K562 (cell line): ENCODE results near the gene LRRTM4. TPM values are rescaled to one million over a fixed set of nuclear protein-coding genes. Genes with fewer than 3 reads are reported as not detected.

Experiments used
- ATAC-seq: fragments of 200-7000 bp; cut with Tn5 transposase; 3 replicates; pipeline ENCODE4 v1.9.1; 2020; ENCODE audit warnings: moderate library complexity
- BruUV-seq: library from RNA; stranded (reverse); fragments of 400-500 nt; replicated peaks from 2 replicates; lab custom pipeline; 2021; lab: Mats Ljungman, UMichigan
- CTCF ChIA-PET: fragments of 300-600 bp; formaldehyde crosslinking; extraction: SDS; loops from one replicate; lab custom pipeline; 2021; ENCODE audit warnings: low intra/inter-chr PET ratio; lab: Yijun Ruan, JAX
- POLR2A ChIA-PET: fragments of 300-600, 350-650 bp; sonication (Branson Sonifier 250); formaldehyde crosslinking; extraction: SDS; loops from one replicate; lab custom pipeline; 2021; ENCODE audit warnings: antibody characterized with exemption, inconsistent platforms; lab: Yijun Ruan, JAX
- DNase-seq, 4 experiments: peaks; one replicate each; pipeline versions ENCODE4 v3.0.0 to v3.0.0-alpha.2; 2011 to 2018; ENCODE audit warnings: low spot score in 3 of 4, mixed read lengths in 3 of 4; ENCODE audit errors: extremely low read depth in 1 of 4
- FAIRE-seq: peaks from 2 replicates; lab custom pipeline; 2011; peaks lifted over from hg19 to GRCh38; lab: Jason Lieb, UNC
- H2AFZ ChIP-seq: 2 replicates; pipeline ENCODE4 v1.6.0; 2011; ENCODE audit warnings: low read depth, low read length, control low read depth, inconsistent platforms
- H3K27ac ChIP-seq: fragments of 200-600 bp; 3 replicates; pipeline ENCODE4 v1.8.0; 2011; ENCODE audit warnings: low read depth, mild to moderate bottlenecking, control low read depth, inconsistent platforms, low read length, moderate library complexity, mixed read lengths; ENCODE audit errors: extremely low read depth
- H3K27me3 ChIP-seq, 2 experiments: fragments of 300-600 bp in 1 of 2; 2 replicates in 1 of 2; 3 replicates in 1 of 2; pipeline versions ENCODE4 v1.6.0 to v1.8.0; 2011; ENCODE audit warnings: inconsistent platforms in 2 of 2, low read length in 2 of 2, mild to moderate bottlenecking in 1 of 2, mixed read lengths in 1 of 2, moderate library complexity in 1 of 2; ENCODE audit not compliant: control insufficient read depth in 2 of 2, insufficient read depth in 2 of 2
- H3K36me3 ChIP-seq: fragments of 300-600 bp; 3 replicates; pipeline ENCODE4 v1.8.0; 2011; ENCODE audit warnings: mild to moderate bottlenecking, low read length, inconsistent platforms; ENCODE audit not compliant: control insufficient read depth, insufficient read depth
- H3K4me1 ChIP-seq, 2 experiments: fragments of 200-600 bp in 1 of 2; replicated peaks in 1 of 2; 2 replicates in 1 of 2; 3 replicates in 1 of 2; pipeline versions ENCODE4 v1.5.1 to v1.8.0; 2011; ENCODE audit warnings: inconsistent platforms in 2 of 2, low read length in 2 of 2, mild to moderate bottlenecking in 1 of 2, mixed read lengths in 1 of 2, moderate library complexity in 1 of 2; ENCODE audit not compliant: control insufficient read depth in 2 of 2, insufficient read depth in 2 of 2
- H3K4me2 ChIP-seq: 2 replicates; pipeline ENCODE4 v1.6.1; 2011; ENCODE audit warnings: low read length, control low read depth, inconsistent platforms, mixed read lengths; ENCODE audit not compliant: insufficient read depth
- H3K4me3 ChIP-seq: fragments of 200-600 bp; sonication (generic), shearing (Covaris generic); 2 replicates; pipeline ENCODE4 v1.5.1; 2016; ENCODE audit warnings: control low read depth, inconsistent platforms
- H3K79me2 ChIP-seq: fragments of 200-600 bp; 3 replicates; pipeline ENCODE4 v1.8.0; 2011; ENCODE audit warnings: low read length, inconsistent platforms; ENCODE audit not compliant: control insufficient read depth, insufficient read depth
- H3K9ac ChIP-seq, 2 experiments: 2 replicates each; pipeline versions ENCODE4 v1.6.0 to v1.6.1; 2011; ENCODE audit warnings: low read depth in 2 of 2, low read length in 2 of 2, control low read depth in 1 of 2, inconsistent platforms in 1 of 2, mild to moderate bottlenecking in 1 of 2, mixed read lengths in 1 of 2; ENCODE audit not compliant: insufficient read depth in 1 of 2
- H3K9me1 ChIP-seq: one replicate; pipeline ENCODE4 v1.6.0; 2011; ENCODE audit warnings: inconsistent platforms, mild to moderate bottlenecking, low read length, moderate library complexity; ENCODE audit not compliant: control insufficient read depth, insufficient read depth
- H3K9me3 ChIP-seq: replicated peaks from 2 replicates; pipeline ENCODE4 v1.5.1; 2011; ENCODE audit warnings: low read depth, low read length, inconsistent platforms; ENCODE audit not compliant: control insufficient read depth, insufficient read depth
- H4K20me1 ChIP-seq: replicated peaks from 2 replicates; pipeline ENCODE4 v1.6.1; 2011; ENCODE audit warnings: low read length, inconsistent platforms, mixed read lengths; ENCODE audit not compliant: control insufficient read depth, insufficient read depth
- NCOA6 ChIP-seq: fragments of 450-650 bp; IDR thresholded peaks from 2 replicates; pipeline ENCODE4 v1.6.1; 2017; ENCODE audit warnings: mild to moderate bottlenecking
- NCOR1 ChIP-seq: fragments of 450-650 bp; IDR thresholded peaks from 2 replicates; pipeline ENCODE4 v1.6.1; 2016; ENCODE audit warnings: mild to moderate bottlenecking, moderate library complexity
- ZNF280B ChIP-seq: fragments of 250-450 bp; sonication (Bioruptor Pico); IDR thresholded peaks from 2 replicates; pipeline ENCODE4 v1.5.1; 2021; ENCODE audit warnings: mild to moderate bottlenecking
- ZNF324 ChIP-seq: fragments of 250-450 bp; sonication (Bioruptor Pico); IDR thresholded peaks from 2 replicates; pipeline ENCODE4 v1.4.0; 2020; ENCODE audit warnings: mild to moderate bottlenecking
- ZNF384 ChIP-seq: IDR thresholded peaks from 2 replicates; pipeline ENCODE4 v1.6.1; 2012; ENCODE audit warnings: low read depth, low read length, improper control_type of control experiment
- WGBS: fragments of 100-300 bp; shearing (Covaris generic); methylation state at CpG from one replicate; pipeline ENCODE4 v1.1.6; 2016; ENCODE audit warnings: low coverage, mixed read lengths; ENCODE audit not compliant: insufficient coverage; ENCODE audit errors: missing lambda C conversion rate; 5-methylcytosine and 5-hydroxymethylcytosine counted together
- in situ Hi-C: fragments of 300-500 bp; cut with MboI; formaldehyde crosslinking; loops from 4 replicates; pipeline ENCODE4 v1.15.0; 2018; ENCODE audit warnings: inconsistent platforms, mixed read lengths
- intact Hi-C: fragments of 100-400 bp; cut with micrococcal nuclease; formaldehyde crosslinking; loops from 2 replicates; pipeline ENCODE4 v1.14.2; 2022
- polyA plus RNA-seq, 8 experiments: library from polyadenylated mRNA; depleted of rRNA in 4 of 8; stranded (reverse) in 5 of 8; unstranded in 3 of 8; fragments of >200 nt; fragmentation: Nextera tagmentation in 2 of 8; fragmentation: Illumina TruSeq in 1 of 8; extraction: Ambion mirVana in 2 of 8; extraction: Trizol in 1 of 8; gene quantifications; 2 replicates each; pipeline versions ENCODE4 v1.2.1 to v1.2.3, GENCODE V29; 2011 to 2014; ENCODE audit warnings: inconsistent platforms in 1 of 8, missing spikeins in 1 of 8
- total RNA-seq, 7 experiments: library from RNA; depleted of rRNA in 6 of 7; stranded (reverse); fragments of >200 nt in 6 of 7; fragmentation: Illumina TruSeq in 2 of 7; extraction: Trizol in 2 of 7; gene quantifications; 2 replicates each; pipeline versions ENCODE4 v1.2.1 to v1.2.3, GENCODE V29; 2011 to 2021; ENCODE audit warnings: low replicate concordance in 1 of 7

LRRTM4 gene
- total and polyA plus RNA-seq, 9 of the 15 experiments (the other 6 are each of a cell fraction or from before 2014, with no cell fraction given) = 0.04 TPM; not detected in 6

GRCh38 chr2:77081597-77081996 is 440.6 kb downstream of the LRRTM4 start (continued):
- TF ChIP-seq ZNF280B (CRISPR knock-in tag) (no peak), NCOR1 (no peak), ZNF384 (no peak)

- no peak overlapping the region for H3K9ac ChIP-seq
- TF ChIP-seq NCOA6 = no peak
- TF ChIP-seq ZNF324 (CRISPR knock-in tag) = no peak
- intact Hi-C loops = no loop called here
- no peaks in the 10 kb centered on the region for H3K4me1 ChIP-seq
- ChIA-PET CTCF (no interaction called here), POLR2A (no interaction called here)
- H3K9me1 ChIP-seq = no peaks in the 10 kb centered on the region
- in situ Hi-C loops = no loop called here
- no TSS peak for BruUV-seq
- no peaks in the 10 kb centered on the region for H3K79me2 ChIP-seq
- H3K36me3 ChIP-seq = no peaks in the 10 kb centered on the region
- no peaks in the 10 kb centered on the region for H3K27me3 ChIP-seq
- no peaks in the 10 kb centered on the region for H3K9me3 ChIP-seq
- no peak overlapping the region for H2AFZ ChIP-seq
- no peak for ATAC-seq
- WGBS = 0% methylated on average over 1 of the region's 1 CpG
- H3K4me2 ChIP-seq = no peak overlapping the region
- no peak for FAIRE-seq
- no peak overlapping the region for H3K4me3 ChIP-seq
- no peak for DNase-seq
- H3K27ac ChIP-seq = no peak overlapping the region
- H4K20me1 ChIP-seq = no peaks in the 10 kb centered on the region
These were observed 457.9 kb downstream of the LRRTM4 start for GRCh38 chr2:77064324-77064723.
